Measurements from ENCODE around the gene ABHD12. TPM values are rescaled to one million over a fixed set of nuclear protein-coding genes. Genes with fewer than 3 reads are reported as not detected.

Gene ABHD12
- total and polyA plus RNA-seq, 2 donors (not counting 3 experiments of a cell fraction or from before 2014, with no cell fraction given): 19.2 to 36.0 TPM

GRCh38 chr20:25285856-25286798, 104.5 kb downstream of the ABHD12 start:
- Histone ChIP-seq H3K27me3 (ENCODE audit: control insufficient read depth in 2 of 2, insufficient read depth in 2 of 2, low read length in 2 of 2) (no peaks in the 10 kb centered on the region), H3K9me3 (replicated peaks; ENCODE audit: control insufficient read depth, insufficient read depth, low read length) (no peaks in the 10 kb centered on the region), H3K9me1 (replicated peaks; ENCODE audit: control insufficient read depth, extremely low read depth, insufficient read depth, low read length) (no peaks in the 10 kb centered on the region), H4K20me1 (replicated peaks; ENCODE audit: control insufficient read depth, extremely low read depth, insufficient read depth, low read length) (no peaks in the 10 kb centered on the region), H3K9ac (replicated peaks; ENCODE audit: extremely low read depth, insufficient read depth, low read length) (no peak overlapping the region), H3K4me1 (ENCODE audit: control insufficient read depth, extremely low read depth, insufficient read depth, low read length) (no peaks in the 10 kb centered on the region), H3K79me2 (ENCODE audit: control insufficient read depth, insufficient read depth, low read length) (no peaks in the 10 kb centered on the region), H3K4me2 (ENCODE audit: insufficient read depth, low read length) (no peak overlapping the region), H2AFZ (ENCODE audit: low read depth, low read length) (no peak overlapping the region), H3K27ac (ENCODE audit: insufficient read depth, low read depth, low read length) (no peak overlapping the region), H3K36me3 (ENCODE audit: control insufficient read depth in 2 of 2, extremely low read depth in 1 of 2, insufficient read depth in 2 of 2, low read length in 2 of 2) (peaks cover 10 to 55% of the 10 kb centered on the region in 2 experiments), H3K4me3 (replicated peaks in 1 of 3; ENCODE audit: insufficient read depth in 1 of 3, low read depth in 1 of 3, low read length in 3 of 3) (no peak overlapping the region)
- dilution Hi-C loops (cut with MboI; ENCODE audit: extremely low pct_ligation_motif_present, low sequenced_read_pairs): no loop called here
- no peak for FAIRE-seq
- BruUV-seq (replicated peaks): no TSS peak
- ChIA-PET POLR2A (no interaction called here), CTCF (interaction anchor here (2.0 kb wide), 1 partner anchor 113 kb away, joined by 6 read pairs; no protein-coding TSS in a partner anchor)
- DNase-seq (ENCODE audit: low read depth, low spot score): no peak
- TF ChIP-seq MAX (IDR thresholded peaks at IDR 0.05; ENCODE audit: insufficient read depth, insufficient read length) (no peak), POLR2A (IDR thresholded peaks at IDR 0.05; ENCODE audit: low read depth, low read length) (no peak), CTCF (IDR thresholded peaks at IDR 0.05; ENCODE audit: extremely low read depth in 1 of 2, insufficient read depth in 1 of 2, low read depth in 1 of 2, low read length in 2 of 2) (no peak), JUN (IDR thresholded peaks at IDR 0.05; ENCODE audit: borderline replicate concordance, insufficient read depth, insufficient read length, low read depth) (no peak), GATA2 (IDR thresholded peaks at IDR 0.05; ENCODE audit: insufficient read depth, insufficient read length, low read depth, low read length) (no peak), EZH2 (IDR thresholded peaks at IDR 0.05; ENCODE audit: borderline replicate concordance, low read depth, low read length, severe bottlenecking) (no peak), POLR2AphosphoS5 (IDR thresholded peaks at IDR 0.05; ENCODE audit: insufficient read depth, low read depth, low read length) (no peak), MYC (IDR thresholded peaks at IDR 0.05; ENCODE audit: low read depth, low read length) (no peak), FOS (IDR thresholded peaks at IDR 0.05; ENCODE audit: borderline replicate concordance, insufficient read depth, low read length) (no peak)
- intact Hi-C loops (cut with micrococcal nuclease): no loop called here
